Caco-2 (cell line): ENCODE results near the gene PDE6D. TPM values are rescaled to one million over a fixed set of nuclear protein-coding genes. Genes with fewer than 3 reads are reported as not detected.

Experiments used
- BruUV-seq: library from RNA; stranded (reverse); fragments of 400-500 nt; replicated peaks from 2 replicates; lab custom pipeline; 2021; lab: Mats Ljungman, UMichigan
- CTCF ChIA-PET: fragments of 300-600 bp; sonication (Branson Sonifier 250); formaldehyde crosslinking; loops from one replicate; lab custom pipeline; 2022; ENCODE audit warnings: antibody characterized with exemption; lab: Charles Lee
- POLR2A ChIA-PET: fragments of 300-600 bp; sonication (Branson Sonifier 250); formaldehyde crosslinking; loops from one replicate; lab custom pipeline; 2022; ENCODE audit warnings: antibody characterized with exemption; lab: Charles Lee
- DNase-seq, 2 experiments: peaks; one replicate each; pipeline versions ENCODE4 v3.0.0 to v3.0.0-alpha.2; 2020 to 2022
- H3K27me3 ChIP-seq: replicated peaks from 2 replicates; pipeline ENCODE4 v1.6.0; 2011; ENCODE audit warnings: low read length; ENCODE audit not compliant: control insufficient read depth, insufficient read depth
- H3K36me3 ChIP-seq: 2 replicates; pipeline ENCODE4 v1.5.1; 2011; ENCODE audit warnings: low read length; ENCODE audit not compliant: control insufficient read depth, insufficient read depth
- H3K4me1 ChIP-seq: fragments of 250-450 bp; sonication (Bioruptor Pico); 2 replicates; pipeline ENCODE4 v1.5.1; 2020; ENCODE audit warnings: mild to moderate bottlenecking
- H3K4me3 ChIP-seq: 2 replicates; pipeline ENCODE4 v1.5.1; 2011; ENCODE audit warnings: low read depth, mild to moderate bottlenecking, control low read depth, low read length
- H3K9me3 ChIP-seq: fragments of 250-450 bp; sonication (Bioruptor Pico); 2 replicates; pipeline ENCODE4 v1.5.1; 2020; ENCODE audit warnings: mild to moderate bottlenecking, moderate library complexity
- H3K27ac Mint-ChIP-seq: one replicate; pipeline ENCODE4 v1.8.0; 2022; ENCODE audit warnings: mixed read lengths; ENCODE audit not compliant: unreplicated experiment
- H3K27me3 Mint-ChIP-seq: one replicate; pipeline ENCODE4 v1.8.0; 2022; ENCODE audit warnings: mixed read lengths; ENCODE audit not compliant: insufficient read depth, unreplicated experiment
- H3K36me3 Mint-ChIP-seq: one replicate; pipeline ENCODE4 v1.8.0; 2022; ENCODE audit warnings: mild to moderate bottlenecking, mixed read lengths; ENCODE audit not compliant: insufficient read depth, unreplicated experiment
- H3K4me1 Mint-ChIP-seq: one replicate; pipeline ENCODE4 v1.8.0; 2022; ENCODE audit warnings: low read depth, mixed read lengths; ENCODE audit not compliant: unreplicated experiment
- H3K4me3 Mint-ChIP-seq: one replicate; pipeline ENCODE4 v1.8.0; 2022; ENCODE audit warnings: mild to moderate bottlenecking, moderate library complexity, mixed read lengths; ENCODE audit not compliant: unreplicated experiment
- H3K9me3 Mint-ChIP-seq: one replicate; pipeline ENCODE4 v1.8.0; 2022; ENCODE audit warnings: mixed read lengths; ENCODE audit not compliant: unreplicated experiment
- CTCF ChIP-seq, 2 experiments: fragments of 200-600 bp in 1 of 2; IDR thresholded peaks; 1 replicate in 1 of 2; 2 replicates in 1 of 2; pipeline versions ENCODE4 v1.5.1 to v1.8.0; 2011 to 2022; ENCODE audit warnings: antibody characterized with exemption in 1 of 2, control low read depth in 1 of 2, inconsistent platforms in 1 of 2, low read depth in 1 of 2, low read length in 1 of 2, mild to moderate bottlenecking in 1 of 2, moderate library complexity in 1 of 2; ENCODE audit not compliant: insufficient read depth in 1 of 2, severe bottlenecking in 1 of 2, unreplicated experiment in 1 of 2
- intact Hi-C: fragments of 100-400 bp; cut with micrococcal nuclease; formaldehyde crosslinking; loops from one replicate; pipeline ENCODE4 v1.10.0; 2022; ENCODE audit not compliant: unreplicated experiment
- total RNA-seq: library from RNA; stranded (reverse); gene quantifications from 2 replicates; pipeline ENCODE4 v1.2.3, GENCODE V29; 2022

PDE6D gene
- total RNA-seq, 1 experiment from 2014 or later = 9.1 TPM

- Mint-ChIP-seq H3K36me3 (peaks cover 77% of the 10 kb centered on the region), H3K27me3 (no peaks in the 10 kb centered on the region), H3K9me3 (no peaks in the 10 kb centered on the region), H3K4me1 (peaks cover 7% of the 10 kb centered on the region), H3K4me3 (peak overlapping the region; percentile 88), H3K27ac (peak overlapping the region; percentile 89)
- no peak for TF ChIP-seq CTCF (IDR thresholded peaks at IDR 0.05; ENCODE audit: insufficient read depth in 1 of 2, low read depth in 1 of 2, low read length in 1 of 2, severe bottlenecking in 1 of 2, unreplicated experiment in 1 of 2)
- POLR2A ChIA-PET = interaction anchor here (0.9 to 2.8 kb wide), 6 partner anchors 29 to 245 kb away, joined by 3 to 20 read pairs (median 7); partner anchors contain the start of gene NCL
- 0 out of 2 replicates have a peak, but pooled peaks cover 6% of the 10 kb centered on the region for H3K4me1 ChIP-seq
- intact Hi-C loops = no loop called here
- H3K9me3 ChIP-seq = no peaks in the 10 kb centered on the region
- peak in 1 of 2 experiments; percentile 10 for DNase-seq
- CTCF ChIA-PET = interaction anchor here (1.0 to 2.5 kb wide), 5 partner anchors 29 to 95 kb away, joined by 4 to 11 read pairs (median 5); no protein-coding TSS in a partner anchor
- H3K4me3 ChIP-seq = peak overlapping the region; percentile 89
- peaks cover 3% of the 10 kb centered on the region for H3K36me3 ChIP-seq
- H3K27me3 ChIP-seq = no peaks in the 10 kb centered on the region
- BruUV-seq = TSS peak; percentile 55
Measured at GRCh38 chr2:231708773-231709635, 72.1 kb downstream of the PDE6D start.

DNA sequence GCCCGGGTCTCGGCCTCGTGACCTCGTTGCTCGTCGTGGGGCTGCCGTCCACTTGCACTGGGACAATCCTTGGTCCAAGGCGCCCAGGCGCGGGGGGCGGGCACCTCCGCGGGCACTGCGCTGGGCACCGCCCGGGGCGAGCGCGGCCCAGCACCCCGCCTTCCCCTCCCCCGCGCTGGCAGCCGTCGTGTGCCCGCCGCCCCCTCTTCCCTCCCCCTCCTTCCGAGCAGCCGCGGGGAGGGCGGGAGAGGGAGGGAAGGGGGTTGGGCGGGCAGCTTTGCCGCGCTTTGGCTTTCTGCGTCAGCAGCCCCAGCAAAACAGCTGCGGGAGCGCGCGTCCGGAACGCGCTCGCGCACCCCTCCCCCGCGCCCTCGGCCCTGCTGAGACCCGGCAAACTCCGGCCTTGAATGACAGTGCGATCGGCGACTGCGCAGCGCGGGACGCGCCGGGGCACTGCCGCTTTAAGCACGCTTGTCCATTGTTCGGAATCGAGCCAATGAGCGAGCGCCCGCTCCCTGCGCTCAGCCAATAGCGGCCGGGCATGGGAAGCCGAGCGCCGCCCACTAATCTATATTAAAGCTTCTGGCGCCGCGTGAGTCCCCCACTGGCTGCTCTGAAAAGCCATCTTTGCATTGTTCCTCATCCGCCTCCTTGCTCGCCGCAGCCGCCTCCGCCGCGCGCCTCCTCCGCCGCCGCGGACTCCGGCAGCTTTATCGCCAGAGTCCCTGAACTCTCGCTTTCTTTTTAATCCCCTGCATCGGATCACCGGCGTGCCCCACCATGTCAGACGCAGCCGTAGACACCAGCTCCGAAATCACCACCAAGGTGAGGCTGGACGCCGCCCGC lies 72.9 kb downstream of the PDE6D start, which contains the start of gene PTMA:
PTMA (plus strand) TSS at position 599 of the 846 bp plus-strand sequence; CDS start at position 781, 182 bp downstream.
- peak; percentile 98 for DNase-seq
- Mint-ChIP-seq H3K4me1 (peaks cover 7% of the 10 kb centered on the region), H3K36me3 (peaks cover 69% of the 10 kb centered on the region), H3K27ac (peak within 1 kb of the TSS; percentile 99), H3K4me3 (peak within 1 kb of the TSS; percentile 88), H3K9me3 (no peaks in the 10 kb centered on the region), H3K27me3 (no peaks in the 10 kb centered on the region)
- Histone ChIP-seq H3K27me3 (no peaks in the 10 kb centered on the region), H3K4me1 (no peaks in the 10 kb centered on the region), H3K9me3 (no peaks in the 10 kb centered on the region), H3K4me3 (peak within 1 kb of the TSS; percentile 89), H3K36me3 (peaks cover 3% of the 10 kb centered on the region)
- TF ChIP-seq CTCF (IDR thresholded peaks at IDR 0.05; ENCODE audit: insufficient read depth in 1 of 2, low read depth in 1 of 2, low read length in 1 of 2, severe bottlenecking in 1 of 2, unreplicated experiment in 1 of 2) = no peak
- ChIA-PET POLR2A (interaction anchor here (0.6 to 2.8 kb wide), 12 partner anchors 26 to 244 kb away, joined by 3 to 20 read pairs (median 5); partner anchors contain the start of gene NCL), CTCF (interaction anchor here (1.0 to 2.5 kb wide), 5 partner anchors 28 to 100 kb away, joined by 3 to 11 read pairs (median 5); no protein-coding TSS in a partner anchor)
- intact Hi-C loops = loop anchor here (1.0 kb wide), 1 partner anchor 46 kb away; no protein-coding TSS in a partner anchor
- BruUV-seq = no TSS peak
